HG03521 (cell line): Measurements from ENCODE around the gene DOCK1.

Experiments used
- ATAC-seq: cut with Tn5 transposase; IDR thresholded peaks from one replicate; pipeline ENCODE4 v1.9.1; 2021; ENCODE audit warnings: mild to moderate bottlenecking, moderate library complexity; ENCODE audit not compliant: unreplicated experiment

DOCK1 gene

DNA sequence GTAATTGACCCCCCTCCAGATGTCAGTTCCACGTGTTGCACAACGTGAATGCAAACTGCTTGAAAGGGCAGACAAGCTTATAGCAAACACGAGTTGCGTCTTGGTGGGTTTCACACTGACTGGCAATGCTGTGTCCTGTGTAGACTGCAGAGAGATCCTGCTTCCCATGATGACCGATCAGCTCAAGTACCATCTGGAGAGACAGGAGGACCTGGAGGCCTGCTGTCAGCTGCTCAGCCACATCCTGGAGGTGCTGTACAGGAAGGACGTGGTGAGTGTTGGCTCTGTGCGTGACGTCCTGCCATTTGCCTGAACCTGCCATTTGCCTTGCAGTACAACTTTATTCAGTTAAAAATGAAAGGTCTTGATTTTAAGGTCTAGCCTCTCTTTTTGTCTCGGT is 220.1 kb downstream of the DOCK1 start:
- ATAC-seq = no peak

DNA sequence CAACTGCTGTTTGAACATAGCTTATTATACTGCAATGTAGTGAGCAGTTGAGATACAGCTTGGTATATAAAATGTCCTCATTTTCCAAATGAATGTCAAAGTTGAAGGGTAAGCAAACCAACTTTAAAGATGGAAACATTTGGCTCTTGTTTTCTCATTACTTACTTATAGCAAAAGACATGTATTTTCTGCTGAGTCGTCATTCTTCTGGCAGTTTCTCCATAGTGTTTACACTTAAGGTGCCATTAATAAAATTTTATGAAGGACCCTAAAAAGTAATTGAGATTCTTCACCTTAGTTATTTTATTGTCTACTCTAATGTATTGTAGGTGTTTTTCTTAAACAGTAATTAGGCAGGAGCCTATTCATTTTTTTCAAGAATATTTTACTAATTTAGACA is 222.6 kb downstream of the DOCK1 start:
- ATAC-seq = no peak

DNA sequence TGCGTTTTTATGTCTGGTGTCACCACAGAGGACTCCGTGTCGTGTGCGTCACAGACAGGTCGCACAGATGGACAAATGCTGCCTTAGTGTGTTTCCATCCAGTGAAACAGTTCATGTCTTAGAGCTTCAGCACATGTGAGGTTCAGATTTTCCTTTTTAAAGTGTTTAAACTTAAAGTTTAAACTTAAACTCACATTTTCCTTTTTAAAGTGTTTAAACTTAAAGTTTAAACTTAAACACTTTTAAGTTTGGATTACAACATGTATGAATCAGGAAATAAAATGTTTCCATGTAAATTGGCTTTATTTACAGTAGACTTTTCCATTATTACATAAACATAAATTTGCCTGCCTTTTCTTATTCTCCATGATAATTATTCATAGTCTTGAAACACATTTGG is 223.9 kb downstream of the DOCK1 start:
- ATAC-seq = no peak

DNA sequence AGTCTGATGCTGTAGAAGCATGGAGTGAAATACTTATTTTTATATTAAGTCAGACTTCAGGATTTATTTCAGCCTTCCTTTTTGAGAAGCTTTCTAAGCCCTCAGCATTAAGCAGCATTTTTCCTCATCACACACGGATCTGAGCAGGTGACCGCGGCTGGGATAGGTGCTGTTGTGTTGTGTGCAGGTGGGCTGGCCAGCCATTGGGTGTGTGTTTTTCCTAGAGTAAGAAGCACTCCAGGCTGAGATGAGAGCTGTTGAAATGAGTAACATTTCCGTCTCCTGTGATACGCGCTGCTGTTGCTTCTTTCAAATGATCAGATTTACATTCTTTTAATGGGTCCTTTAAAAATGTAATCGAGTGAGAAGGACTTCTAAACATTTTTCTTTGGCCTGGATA is 227.2 kb downstream of the DOCK1 start:
- no peak for ATAC-seq

DNA sequence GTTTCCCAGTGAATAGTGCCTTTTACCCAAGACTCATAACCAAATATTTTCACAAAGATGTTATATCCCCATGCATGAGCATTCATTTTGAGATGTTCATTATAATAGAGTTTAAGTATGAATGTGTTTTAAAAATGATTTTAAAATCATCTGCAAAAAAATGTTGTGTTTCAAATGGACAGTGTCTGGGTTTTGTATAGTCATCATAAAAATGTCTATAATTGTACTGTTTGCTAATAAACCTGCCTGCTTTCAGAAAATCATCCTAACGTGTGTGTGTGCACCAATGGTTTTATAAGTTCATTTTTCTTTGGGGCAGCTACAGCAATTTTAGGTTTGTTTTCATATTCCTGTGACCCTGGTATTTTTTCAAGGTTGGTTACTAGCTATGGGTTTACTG is 228.0 kb downstream of the DOCK1 start:
- ATAC-seq = no peak

DNA sequence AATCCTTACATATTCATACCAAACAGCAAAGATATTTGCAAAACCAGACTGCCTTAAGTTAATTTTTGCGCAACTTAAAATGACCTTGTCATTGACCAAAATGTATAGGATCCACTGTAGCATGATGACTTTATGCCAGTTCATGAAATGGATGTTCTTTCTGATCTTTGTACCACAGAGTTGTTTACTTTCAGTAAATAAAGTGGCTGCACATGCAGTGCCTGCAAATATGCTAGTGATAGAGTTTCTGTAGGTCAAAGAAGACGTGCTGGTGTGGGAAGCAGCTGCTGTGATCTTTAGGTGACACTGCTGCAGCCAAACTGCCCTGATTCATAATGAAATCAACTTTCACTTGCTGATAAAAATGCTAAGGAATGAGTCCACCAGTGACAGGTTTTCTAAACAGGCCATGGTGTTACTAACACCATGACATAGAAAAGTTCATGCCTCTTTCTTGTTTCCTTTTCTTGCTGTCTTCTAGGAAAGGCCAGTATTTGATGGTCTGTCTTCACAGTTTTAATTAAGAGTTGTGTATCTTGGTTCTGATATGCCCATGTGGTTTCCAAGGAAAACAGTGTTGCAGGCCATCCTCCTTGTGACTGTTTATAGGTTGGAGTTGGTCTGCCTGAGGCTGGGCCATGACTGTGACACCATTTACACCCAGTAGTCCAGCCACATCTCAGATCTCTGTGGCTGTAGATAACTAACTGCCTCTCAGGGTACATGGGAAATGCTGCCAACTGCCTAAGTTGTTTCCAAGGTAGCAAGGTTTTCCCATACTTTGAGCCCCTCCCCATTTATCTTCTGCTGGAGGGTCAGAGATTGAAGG is 228.7 kb downstream of the DOCK1 start:
- no peak for ATAC-seq

DNA sequence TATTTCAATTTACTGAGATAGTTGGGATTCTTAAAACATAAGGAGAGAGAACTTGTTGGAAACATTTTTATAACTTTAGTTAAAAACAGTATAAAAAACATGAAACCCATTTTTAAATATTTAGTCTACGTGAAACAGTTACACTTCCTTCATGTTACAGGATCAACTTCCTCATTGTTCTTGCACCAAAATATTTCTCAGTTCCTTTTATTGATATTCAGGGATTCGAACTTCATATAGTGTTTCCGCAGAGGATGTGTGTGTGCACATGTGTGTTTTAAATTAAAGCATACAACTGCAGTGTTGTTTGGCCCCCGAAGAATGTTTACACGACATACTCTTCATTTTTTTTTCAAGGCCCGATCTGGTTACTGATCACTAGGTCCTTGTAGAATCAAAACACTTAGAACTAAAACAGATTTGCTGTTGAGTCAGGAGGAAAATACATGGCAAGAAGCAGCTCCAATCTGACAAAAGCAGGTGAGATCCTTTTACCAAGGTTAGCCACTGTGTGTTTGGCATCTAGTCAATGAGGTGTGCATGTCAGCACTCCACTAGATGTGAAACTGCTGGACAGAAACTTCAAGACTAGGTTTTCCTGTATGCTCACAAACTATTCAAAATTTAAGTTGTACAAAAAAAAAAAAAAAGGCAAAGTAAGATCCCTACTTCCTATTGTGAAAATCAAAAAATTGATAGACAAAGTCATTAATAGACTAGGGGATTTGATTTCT is 230.8 kb downstream of the DOCK1 start:
- ATAC-seq = no peak

DNA sequence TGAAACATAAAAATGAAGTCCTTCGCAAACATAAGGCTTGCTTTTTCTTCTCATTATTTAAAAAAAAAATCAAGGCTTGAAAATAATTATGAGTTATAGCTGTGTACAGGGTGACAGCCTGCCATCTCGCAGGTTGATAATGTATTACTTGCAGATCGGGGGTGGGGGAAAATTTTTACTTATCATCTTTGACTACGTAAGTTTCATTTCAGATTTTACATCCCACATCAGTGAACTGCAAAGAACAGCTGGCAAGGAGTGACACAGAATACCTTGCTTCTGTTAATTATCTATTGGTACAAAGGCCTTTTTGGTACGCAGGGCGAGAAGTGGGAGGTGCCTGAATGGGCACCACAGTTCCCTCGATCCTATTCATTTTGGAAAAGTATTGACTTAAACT is 232.2 kb downstream of the DOCK1 start:
- no peak for ATAC-seq

DNA sequence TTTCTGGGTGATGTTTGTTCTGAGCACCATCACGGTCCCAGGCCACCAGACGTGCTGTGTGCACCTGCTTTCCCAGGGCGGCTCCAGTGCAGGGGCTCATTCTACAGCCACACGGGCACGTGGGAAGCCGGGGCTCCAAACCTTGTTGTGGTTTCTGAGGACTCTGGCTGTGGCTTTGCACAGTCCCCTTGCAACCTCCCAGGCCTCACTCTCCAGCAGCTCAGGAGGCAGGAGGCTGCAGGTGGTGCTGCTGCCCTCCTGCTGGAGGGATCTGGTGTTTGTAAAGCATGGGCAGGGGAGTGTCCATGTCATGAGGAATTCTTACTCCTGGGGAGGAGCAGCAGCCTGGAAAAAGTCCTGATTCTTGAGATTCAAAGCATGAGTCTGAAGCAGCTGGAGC is 236.9 kb downstream of the DOCK1 start:
- ATAC-seq = no peak

DNA sequence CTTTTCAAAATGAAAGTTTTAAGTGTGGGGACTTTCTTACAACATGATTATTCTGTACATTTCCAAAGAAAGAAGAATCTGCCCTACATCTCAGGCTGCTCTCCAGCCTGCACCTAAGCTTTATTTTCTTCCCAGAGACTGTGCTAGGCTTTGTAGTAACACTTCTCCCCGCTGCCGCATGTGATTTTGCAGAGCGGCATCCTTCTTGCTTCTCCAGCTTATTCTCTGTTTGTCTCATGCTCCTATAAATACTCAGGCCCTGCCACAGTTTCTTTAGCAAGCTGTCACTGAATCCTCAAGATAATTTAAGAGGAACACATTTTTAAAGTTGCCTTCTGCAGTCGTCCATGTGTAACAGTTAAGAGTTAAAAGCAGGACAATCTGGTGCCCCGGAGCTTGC is 237.6 kb downstream of the DOCK1 start:
- no peak for ATAC-seq

DNA sequence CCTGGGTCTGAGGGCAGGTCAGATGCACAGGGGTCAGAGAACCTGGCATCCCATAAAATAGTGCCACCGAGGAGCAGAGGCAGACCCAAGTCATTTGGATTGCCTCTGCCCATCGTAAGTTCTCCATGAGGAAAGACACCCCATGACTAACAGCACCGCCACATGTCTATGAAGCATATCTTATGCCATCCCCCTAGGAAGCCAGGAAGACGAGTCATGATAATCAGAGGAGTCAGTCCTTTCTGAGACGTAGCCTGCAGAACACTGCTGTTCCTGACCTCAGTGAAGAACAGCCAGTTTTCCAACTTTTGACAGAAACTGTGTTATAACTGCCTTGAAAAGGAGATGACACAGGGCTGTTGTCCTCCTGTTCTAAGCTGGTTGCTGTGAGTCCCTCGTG is 239.9 kb downstream of the DOCK1 start:
- ATAC-seq = no peak

DNA sequence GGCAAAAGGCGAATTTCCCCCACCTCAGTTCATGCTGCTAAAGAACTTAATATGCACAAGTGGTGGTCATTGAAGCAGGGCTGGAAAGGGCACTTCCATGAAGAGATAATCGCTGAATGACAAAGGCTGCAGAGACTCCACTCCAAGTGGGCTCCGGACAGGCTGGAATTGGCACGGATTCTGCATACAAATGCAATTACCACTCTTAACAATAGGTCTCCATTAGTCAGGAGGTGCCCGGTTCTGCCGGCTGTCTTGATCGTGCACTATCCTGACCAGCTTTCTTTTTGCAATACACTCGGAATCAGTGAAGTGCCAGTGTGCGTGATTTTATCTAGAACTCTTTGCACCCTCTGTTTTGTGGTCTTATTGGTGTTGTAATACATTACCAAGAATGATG is 241.4 kb downstream of the DOCK1 start:
- ATAC-seq = no peak

DNA sequence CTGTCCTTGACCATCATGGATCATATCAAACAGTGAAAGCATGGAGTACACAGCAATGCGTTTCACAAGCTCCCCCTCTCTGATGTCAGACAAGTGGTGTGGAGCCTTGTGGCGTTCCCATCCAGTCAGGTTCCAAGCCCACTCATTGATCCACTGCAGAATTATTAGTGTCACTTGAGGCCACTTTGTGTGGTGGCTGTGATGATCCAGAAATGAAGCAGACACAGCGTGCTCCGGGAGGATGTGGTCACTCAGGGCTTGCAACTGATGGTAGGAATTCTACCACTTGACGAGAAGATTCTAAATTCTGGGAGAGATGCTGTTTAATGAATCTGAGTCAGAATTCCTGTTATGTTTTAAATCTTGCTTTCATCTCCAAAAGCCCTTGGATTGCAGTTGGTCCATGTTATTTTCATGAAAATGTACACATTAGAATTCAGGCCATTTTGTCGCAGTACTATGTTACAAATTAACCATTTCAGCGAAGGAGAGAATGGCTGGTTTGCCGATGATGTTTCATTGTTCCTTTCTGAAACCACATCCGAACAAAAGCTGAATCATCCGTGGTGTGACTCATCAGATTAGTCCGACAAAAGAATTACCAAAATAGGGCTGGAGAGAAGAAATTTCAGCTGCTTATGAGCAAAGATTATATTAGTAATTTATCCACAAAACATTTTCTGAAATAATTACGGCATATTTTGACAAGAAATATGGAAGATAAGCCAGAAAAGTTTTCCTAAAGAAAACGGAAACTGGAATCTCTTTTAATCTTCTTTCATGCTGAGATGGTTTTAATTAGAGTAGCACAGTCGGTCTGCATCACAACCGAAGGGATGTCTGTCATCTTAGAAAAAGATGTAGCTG is 243.1 kb downstream of the DOCK1 start:
- no peak for ATAC-seq

DNA sequence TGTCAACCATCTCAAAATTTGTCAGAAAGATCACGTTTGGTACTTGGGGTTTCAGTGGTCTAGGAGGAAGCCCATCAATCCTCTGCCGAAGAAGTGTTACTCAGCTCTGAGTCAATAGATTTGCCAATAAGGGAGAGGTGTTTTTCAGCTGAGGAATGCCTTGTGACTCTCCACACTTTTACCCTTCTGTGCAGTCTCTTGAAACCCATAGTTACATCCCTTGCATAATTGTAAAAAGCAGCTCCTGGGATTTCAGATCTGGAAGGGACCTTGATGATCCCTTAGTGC is 243.6 kb downstream of the DOCK1 start:
- no peak for ATAC-seq

DNA sequence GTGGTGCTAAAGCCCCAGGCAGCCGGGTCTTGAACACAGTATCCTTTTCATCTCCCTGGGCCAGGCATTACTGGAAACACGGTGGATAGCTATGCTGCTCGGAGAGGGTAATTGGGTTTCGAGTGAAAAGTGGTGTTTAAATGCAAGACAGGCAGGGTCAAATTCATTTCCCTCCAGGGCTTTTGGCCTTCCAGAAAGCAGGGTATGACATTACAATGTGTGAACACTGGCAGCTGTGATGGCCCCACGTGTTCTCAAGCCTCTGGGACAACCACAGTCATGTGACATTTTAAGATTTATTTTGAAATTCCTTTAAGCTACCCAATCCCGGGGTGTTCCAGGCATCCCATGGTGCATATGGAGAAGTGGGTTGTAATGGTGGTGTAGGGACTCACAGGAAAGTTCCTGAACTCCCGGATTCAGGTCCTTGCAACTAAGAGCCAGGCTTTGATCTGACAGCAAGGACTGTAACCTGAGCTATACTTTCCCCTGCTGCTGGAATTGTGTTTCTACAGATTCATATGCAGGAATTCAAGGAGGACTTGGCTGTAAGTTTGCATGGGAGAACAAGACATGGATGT is 244.4 kb downstream of the DOCK1 start:
- no peak for ATAC-seq

DNA sequence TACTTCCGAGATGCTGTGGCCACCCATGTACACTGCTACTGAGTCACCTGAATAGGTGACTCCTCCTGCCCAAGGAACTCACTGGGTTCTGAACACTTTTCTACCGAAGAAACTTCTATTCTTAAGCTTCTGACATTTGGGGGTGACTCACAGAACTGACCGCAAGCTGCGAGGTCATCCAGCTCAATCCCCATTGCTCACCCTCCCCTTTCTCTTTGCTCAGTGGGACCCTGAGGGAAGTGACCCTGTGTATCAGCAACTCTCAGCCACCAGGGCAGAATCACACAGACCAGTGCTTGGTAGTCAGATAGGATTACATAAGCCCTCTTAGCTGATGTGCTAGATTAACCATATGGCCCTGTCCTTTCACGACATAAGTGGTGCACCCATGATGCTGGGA is 244.9 kb downstream of the DOCK1 start:
- no peak for ATAC-seq

DNA sequence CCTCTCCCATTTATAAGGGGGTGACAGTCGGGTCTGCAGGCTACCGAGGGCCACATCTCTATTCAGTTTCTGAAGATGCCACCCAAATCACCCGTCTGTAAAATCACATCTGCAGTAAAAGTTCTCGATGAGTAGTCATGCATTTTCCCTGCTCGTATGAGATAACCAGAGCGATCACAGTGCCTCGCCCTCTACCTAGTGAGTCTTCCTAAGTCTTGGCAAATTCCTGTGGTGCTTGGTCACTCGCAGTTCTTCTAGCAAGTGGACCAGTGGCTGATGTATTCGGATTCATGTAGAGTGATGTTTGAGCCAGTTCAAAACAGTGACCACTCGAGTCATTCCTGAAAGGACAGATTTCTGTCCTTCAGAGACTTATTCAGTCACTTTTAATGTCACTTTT is 246.3 kb downstream of the DOCK1 start:
- ATAC-seq = no peak

DNA sequence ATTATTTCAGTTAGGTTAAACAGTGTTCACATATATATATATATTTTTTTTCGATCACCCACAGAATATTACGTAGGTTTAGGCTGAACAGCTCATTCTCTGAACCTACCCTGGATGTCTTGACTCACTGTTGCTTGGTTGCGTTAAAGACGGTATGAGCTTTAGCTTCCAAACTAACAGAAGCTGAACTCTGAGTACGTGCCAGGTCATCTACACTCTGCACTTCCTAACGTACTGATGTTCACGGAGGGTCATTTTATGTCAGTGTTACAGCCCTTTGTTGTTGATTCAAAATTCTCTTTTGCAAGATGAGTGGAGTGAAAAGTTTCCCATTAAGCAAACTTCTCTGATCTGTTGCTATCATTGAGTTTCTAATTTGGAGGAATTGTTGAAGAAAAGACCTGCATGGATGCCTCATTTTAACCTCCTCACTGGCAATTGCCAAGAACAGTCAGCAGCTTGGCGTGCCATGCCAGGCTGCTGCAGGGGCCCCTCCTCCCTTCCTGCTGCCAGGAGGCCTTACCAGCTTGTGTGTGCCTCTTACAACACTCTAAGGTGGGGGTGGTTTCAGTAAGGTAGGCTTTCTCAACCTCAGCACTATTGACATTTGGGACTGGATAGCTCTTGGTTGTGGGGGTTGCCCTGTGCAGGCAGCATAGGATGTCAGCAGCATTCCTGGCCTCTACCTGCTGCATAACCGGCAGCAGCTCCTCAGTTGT is 246.9 kb downstream of the DOCK1 start:
- ATAC-seq = no peak

DNA sequence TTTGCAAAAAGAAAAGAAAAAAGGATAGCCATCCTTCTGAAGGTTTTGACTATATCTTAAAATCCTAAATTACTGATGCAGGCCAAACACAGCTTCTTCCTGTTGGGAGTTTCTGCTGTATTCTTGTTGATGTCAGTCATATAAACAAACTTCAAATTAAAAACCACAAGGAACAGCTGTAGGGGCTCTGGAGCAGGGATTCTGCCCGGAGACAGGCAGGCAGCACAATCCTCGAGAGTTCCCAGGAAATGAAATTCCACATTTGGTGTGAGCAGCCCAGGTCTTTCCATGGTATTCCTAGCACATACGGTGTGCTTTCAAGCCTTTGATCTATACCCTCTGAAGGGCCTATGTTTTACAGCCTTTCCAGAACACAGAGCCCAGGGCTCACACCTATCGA is 248.0 kb downstream of the DOCK1 start:
- no peak for ATAC-seq

DNA sequence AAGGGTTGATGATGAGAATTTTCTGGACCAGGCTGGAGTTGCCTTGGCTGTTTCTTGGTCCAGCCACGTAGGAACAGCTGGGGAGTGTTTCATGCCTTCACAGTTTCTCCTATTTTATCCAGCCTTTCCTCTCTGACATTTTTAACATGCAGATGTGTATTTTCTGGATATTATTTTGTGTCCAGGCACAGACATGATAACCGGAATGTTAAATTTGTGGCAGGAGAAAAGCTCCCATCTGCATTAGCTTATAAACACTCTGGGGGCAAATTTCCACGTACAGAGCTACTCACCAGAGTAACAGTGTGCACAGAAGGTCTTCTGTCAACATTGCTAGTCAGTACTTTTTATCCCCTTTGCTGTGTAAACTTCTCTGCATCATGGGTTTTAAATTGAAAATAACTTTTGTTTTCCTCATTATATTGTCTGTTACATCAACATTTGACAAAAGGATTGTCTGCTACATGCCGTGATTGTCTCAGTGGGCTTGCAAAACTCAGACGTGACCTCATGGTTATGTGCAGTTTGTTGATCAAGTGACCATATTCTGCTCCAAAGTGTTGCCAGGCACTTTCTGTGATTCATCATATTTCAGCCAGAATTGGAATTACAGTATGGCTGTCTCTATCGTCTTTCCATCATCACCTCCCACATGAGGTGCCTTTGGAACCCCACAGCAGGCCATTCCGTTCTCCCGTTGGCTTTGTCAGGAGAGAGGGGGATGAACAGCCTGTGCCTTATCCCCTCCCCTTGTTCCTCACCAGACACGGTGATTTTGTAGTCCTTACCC is 249.8 kb downstream of the DOCK1 start:
- no peak for ATAC-seq
